TTC549 (cell line): ENCODE measurements around the gene HOXC13.

Experiments used
- FAIRE-seq: peaks from 2 replicates; lab custom pipeline; 2012; peaks lifted over from hg19 to GRCh38; lab: Jason Lieb, UNC

HOXC13 gene

DNA sequence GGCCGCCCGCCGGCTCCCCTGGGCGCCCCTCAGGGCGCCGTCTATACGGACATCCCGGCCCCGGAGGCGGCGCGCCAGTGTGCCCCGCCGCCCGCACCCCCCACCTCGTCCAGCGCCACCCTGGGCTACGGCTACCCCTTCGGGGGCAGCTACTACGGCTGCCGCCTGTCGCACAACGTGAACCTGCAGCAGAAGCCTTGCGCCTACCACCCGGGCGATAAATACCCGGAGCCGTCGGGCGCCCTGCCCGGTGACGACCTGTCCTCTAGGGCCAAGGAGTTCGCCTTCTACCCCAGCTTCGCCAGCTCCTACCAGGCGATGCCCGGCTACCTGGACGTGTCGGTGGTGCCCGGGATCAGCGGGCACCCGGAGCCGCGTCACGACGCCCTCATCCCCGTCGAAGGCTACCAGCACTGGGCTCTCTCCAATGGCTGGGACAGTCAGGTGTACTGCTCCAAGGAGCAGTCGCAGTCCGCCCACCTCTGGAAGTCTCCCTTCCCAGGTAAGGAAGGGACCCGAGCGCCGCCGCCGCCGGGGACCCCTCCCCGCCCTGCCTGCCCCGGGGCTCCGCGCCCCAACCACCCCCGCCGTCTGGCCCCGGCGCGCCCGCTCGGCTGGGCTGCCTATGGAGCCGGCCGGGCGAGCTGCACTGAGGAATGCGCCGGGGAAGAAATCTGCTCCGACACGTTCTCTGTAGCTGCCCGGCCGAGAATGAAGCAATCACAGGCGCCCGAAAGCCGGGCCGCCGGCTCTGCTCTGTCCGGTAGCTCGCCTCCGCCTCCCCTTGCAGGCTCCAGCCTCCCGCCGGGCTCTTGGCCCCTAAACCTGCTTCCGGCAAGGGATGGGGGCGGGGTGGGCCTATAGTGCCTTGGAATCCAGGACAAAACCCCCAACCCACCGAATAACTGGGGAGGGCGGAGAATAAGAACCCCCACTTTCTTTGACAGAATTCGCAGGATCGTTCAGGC lies 794 bp downstream of the HOXC13 start:
- no peak for FAIRE-seq

DNA sequence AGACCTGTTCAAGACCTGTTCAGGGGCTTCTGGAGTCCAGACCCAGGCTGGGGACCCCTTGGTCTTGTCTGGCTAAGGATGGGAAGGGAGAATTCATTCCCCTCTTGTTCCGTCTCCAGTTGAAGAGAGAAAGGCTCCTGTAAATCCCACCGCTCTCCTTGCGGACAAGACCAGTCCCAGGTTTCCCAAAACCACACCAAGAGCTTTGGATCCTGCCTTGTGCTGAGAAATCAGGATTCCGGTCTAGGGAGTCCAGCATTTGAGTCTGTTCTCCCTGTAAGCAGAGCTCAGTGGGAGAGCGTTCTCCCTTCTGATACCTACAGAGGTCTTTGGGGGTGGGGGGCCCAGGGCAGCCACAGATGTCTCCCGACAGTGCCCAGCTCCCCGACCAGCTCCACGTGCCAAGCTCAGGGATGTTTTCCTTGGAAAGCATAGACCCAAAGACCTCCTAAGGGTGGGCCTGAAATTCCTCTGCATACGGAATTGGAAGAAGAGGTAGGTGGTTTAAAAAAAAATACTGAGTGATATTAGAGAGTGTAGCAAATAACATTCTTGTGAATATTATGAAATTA lies 1.9 kb downstream of the HOXC13 start:
- no peak for FAIRE-seq

GRCh38 chr12:53941187-53941586 lies 2.6 kb downstream of the HOXC13 start:
- no peak for FAIRE-seq

GRCh38 chr12:53941750-53942149 lies 3.1 kb downstream of the HOXC13 start:
- no peak for FAIRE-seq

- no peak for FAIRE-seq
Measured at GRCh38 chr12:53942467-53942997, 3.9 kb downstream of the HOXC13 start.

GRCh38 chr12:53944209-53944608 lies 5.6 kb downstream of the HOXC13 start:
- no peak for FAIRE-seq

GRCh38 chr12:53944907-53945847 lies 6.5 kb downstream of the HOXC13 start:
- no peak for FAIRE-seq

- FAIRE-seq = no peak
Measured at GRCh38 chr12:53947743-53948142, 9.1 kb downstream of the HOXC13 start.

DNA sequence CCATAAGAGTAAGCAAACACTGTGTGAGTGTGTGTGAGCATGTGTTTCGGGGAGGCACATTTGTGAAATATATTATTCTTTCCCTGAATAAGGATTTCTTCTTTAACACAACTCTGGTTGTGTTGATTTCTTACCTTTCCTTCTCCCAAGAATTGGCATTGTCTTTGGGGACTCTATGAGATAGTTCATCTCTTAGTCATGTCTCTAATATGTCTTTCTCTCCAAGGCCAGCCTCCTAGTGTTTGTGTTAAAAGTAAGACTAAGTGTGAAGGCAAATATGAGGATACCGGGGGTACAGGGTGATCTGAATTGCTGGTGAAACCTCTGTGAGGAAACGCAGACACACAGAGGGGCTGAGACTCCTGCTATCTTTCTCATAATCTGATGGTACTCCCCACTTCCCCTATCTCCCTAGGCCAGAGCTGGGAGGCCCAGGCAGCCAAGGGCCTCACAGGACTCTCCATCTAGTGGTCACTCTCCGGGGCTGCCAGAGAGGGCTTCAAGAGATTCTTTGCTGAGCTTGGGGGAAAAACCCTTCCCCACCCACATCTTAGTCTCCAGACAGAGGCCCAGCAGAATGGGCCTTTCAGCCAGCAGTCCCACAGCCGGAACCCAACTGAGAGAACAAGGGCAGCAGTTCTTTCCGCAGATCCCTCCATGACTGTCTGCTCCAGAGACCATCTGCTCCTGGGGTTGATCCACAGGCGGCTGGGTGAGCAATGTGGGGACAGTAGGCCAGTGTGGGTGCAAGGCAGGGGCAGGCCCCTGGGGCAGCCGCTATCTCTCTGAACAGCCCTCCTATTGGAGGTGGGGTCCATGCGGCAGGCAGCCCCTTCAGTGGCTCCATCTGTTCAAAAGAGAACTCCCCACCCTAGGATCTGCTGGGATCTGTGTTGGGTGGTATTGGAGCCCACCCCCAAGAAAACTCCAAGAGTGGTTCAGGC lies 10.3 kb downstream of the HOXC13 start:
- FAIRE-seq = no peak

DNA sequence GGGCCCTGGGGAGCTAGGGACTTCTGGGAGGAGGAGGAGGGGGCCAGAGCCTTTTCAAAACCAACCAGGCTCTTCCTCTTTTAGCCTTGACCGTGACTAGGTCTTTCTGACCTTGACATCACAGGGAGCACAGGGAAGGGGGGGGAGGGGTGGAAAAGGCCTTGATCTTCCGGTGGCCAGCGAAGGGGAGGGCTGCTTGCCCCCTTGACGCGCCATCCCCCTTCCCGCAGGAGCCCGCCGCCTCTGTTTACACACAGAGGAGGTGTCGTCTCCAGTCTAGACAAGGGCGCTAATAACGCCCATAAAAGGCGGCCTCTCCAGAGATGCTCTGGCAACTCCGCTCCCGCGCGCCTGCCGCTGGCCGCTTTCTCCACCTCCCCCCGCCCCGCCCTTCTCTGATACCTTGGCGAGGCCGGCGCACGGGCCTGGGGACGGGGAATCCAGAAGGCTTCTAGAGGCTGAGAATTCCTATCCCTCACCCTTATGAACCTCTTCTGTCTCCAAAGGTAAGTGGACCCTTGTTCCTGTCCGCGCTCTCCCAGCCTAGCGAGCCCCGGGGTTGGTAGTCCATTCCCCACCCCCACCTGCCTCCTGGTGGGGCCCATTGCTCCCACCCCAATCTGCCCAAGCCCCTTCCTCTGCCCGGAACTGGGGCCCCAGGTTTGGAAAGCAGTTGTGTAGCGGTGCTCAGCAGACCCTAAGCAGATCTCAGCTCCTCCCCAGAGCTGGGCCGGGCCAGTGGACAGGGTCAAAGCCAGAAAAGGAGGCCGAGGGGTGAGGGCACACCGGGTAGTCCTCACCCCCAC lies 11.2 kb downstream of the HOXC13 start:
- FAIRE-seq = no peak

DNA sequence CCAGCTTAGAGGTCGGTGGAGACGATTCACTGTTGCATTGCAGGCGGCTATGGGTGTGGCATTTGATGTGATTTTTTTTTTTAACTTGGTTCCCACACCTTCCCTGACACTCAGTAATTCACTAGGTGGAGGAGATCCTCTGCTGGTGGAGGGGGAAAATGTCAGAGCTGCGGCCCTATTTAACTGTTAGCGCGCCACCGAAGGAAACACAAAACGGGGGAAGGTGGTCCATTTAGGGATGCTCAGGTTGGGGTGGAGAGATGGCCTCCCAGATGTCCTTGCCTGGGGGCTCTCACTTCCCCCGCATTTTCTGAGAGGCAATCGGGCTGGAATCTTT lies 11.8 kb downstream of the HOXC13 start:
- FAIRE-seq = no peak

GRCh38 chr12:53950789-53951576 lies 12.4 kb downstream of the HOXC13 start:
- FAIRE-seq = no peak

- no peak for FAIRE-seq
Measured at GRCh38 chr12:53951577-53952334, 13.1 kb downstream of the HOXC13 start.

- FAIRE-seq = no peak
Measured at GRCh38 chr12:53952335-53952694, 13.7 kb downstream of the HOXC13 start.

GRCh38 chr12:53952871-53953734 lies 14.5 kb downstream of the HOXC13 start:
- no peak for FAIRE-seq

GRCh38 chr12:53953831-53954693 lies 15.4 kb downstream of the HOXC13 start:
- no peak for FAIRE-seq

DNA sequence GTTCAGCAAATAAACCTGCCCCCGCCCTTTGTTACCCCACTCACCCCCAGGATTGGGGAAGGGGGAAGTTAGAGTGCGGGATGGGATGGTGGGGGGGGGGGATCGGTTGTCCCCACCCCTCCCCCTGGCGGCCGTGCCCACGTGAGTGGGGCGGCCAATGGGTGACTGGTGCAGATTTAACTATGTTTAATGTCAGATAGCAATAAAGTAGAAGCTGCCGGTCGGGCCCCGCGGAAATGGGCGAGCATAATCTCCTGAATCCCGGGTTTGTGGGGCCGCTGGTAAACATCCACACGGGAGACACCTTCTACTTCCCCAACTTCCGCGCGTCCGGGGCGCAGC lies 16.0 kb downstream of the HOXC13 start, which contains the start of gene HOXC12:
Gene HOXC12, plus strand, starts transcription at position 210 of the 342 bp plus-strand sequence. Its CDS starts 27 bp downstream, at position 237.
- FAIRE-seq = no peak
